WI38 (cell line): ENCODE results near the gene ATP6V1A.
A peak's percentile ranks its signal among the peaks of the same experiment; 100 is the strongest.
"Not testable (repeated sequence)": the region's sequence is repeated elsewhere in the genome, so short reads cannot be mapped to it uniquely, and the experiment has no call there.

ENCODE experiments used
- H3K4me3 ChIP-seq: 2 replicates; pipeline ENCODE4 v1.5.1; 2011; ENCODE audit warnings: low read depth, mild to moderate bottlenecking, control low read depth, low read length
- TF ChIP-seq, protein P1 (sequence below): IDR thresholded peaks from 2 replicates; pipeline ENCODE4 v1.5.1; 2012; ENCODE audit warnings: low read depth, mild to moderate bottlenecking, control low read depth, low read length

Gene ATP6V1A

DNA sequence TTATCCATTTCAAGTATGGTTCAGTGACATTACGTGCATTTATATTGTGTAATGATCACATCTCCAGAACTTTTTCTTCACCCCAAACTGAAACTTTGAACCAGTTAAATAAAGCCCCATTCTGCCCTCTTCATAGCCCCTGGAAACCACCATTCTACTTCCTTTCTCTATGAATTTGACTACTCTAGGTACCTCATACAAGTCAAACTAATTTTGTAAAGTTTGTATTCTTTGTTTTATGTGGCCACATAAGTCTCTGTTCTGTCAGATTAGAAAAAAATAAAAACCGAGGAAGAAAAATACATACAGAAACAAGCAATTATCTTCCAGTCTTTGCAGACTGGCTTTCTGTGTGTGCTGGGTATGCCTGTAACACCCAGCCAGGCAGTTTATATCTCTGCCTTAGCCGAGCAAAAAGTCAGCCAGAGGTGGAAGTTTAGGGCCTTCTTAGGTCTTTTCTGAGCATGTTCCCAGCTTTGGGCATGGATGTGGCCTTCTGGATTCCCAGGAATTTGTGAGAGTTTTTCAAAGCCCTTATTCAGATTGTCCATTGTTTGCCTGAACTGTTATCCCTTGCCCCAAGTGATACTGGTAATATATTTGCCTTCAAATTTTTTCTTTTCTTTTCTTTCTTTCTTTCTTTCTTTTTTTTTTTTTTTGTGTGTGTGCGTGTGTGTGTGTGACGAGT lies 85.8 kb downstream of the ATP6V1A start:
- TF ChIP-seq, protein P1, sequence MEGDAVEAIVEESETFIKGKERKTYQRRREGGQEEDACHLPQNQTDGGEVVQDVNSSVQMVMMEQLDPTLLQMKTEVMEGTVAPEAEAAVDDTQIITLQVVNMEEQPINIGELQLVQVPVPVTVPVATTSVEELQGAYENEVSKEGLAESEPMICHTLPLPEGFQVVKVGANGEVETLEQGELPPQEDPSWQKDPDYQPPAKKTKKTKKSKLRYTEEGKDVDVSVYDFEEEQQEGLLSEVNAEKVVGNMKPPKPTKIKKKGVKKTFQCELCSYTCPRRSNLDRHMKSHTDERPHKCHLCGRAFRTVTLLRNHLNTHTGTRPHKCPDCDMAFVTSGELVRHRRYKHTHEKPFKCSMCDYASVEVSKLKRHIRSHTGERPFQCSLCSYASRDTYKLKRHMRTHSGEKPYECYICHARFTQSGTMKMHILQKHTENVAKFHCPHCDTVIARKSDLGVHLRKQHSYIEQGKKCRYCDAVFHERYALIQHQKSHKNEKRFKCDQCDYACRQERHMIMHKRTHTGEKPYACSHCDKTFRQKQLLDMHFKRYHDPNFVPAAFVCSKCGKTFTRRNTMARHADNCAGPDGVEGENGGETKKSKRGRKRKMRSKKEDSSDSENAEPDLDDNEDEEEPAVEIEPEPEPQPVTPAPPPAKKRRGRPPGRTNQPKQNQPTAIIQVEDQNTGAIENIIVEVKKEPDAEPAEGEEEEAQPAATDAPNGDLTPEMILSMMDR: no peak
- H3K4me3 ChIP-seq: no peak overlapping the region

DNA sequence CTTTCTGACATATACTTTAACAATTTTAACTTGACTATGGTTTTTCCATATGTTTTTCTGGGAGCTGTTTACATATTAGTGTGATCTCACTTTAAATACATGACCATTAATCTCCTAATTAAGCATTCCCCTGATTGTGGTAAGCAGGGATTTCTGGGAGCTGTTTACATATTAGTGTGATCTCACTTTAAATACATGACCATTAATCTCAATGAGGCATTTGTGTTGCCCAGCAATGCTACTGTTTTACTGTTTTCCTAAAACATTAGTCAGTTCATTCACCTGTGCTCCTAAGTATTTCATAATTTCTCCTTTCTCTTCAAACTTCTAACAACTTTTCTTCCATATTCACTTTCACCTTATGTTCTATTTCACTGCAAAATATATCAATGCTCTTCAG lies 88.1 kb downstream of the ATP6V1A start:
- TF ChIP-seq, protein P1: no peak
- no peak overlapping the region for H3K4me3 ChIP-seq

DNA sequence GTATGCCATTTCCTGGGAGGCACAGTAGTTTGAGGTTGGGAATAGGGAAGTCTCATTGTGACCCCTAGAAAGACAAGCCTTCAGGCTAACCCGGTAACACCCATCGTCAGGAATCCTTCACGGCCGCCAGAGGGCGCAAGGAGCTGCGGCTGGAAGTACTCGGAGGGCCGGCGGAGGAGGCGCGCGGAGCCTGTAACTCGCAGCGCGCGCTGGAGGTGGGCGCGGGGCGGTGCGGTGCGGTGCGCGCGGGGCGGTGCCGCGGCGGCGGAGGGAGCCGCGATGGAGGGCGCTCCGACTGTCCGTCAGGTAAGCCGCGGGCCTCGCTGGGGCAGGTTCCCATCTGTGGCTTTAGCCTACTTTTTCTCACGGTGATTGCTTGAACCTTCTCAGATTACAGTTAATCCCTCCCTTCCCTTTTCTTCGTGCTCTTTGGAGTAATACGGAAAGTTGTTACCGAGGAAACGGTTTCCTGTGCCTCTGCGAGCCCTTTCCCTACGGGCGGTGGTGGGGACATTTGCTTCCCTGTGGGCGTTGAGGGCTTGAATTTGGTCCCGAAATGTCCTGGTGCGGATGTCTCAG lies 91.9 kb downstream of the ATP6V1A start, which contains the start of gene GRAMD1C:
Gene GRAMD1C, plus strand, starts transcription at position 158 of the 579 bp plus-strand sequence. Its CDS starts 122 bp downstream, at position 280.
- TF ChIP-seq, protein P1: peak; percentile 68
- peak within 1 kb of the TSS; percentile 81 for H3K4me3 ChIP-seq

DNA sequence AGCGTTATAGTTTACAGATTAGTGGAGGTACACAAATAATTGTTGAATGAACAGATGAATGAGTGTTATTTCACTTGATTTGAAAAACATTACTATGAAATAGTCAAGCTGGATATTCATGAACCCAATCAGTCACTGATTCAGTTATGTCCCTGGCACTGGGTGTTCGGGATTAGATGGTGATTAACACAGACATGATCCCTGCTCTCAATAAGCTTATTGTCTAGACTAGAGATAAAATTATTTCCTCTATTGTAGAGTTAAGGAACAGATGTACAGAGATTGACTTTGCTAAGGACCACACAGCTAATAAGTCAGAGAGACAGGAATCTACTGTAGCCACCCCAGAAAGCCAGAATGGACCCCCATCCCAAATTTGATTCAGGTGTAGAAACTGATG lies 92.7 kb downstream of the ATP6V1A start:
- peak overlapping the region; percentile 81 for H3K4me3 ChIP-seq
- TF ChIP-seq, protein P1: no peak

DNA sequence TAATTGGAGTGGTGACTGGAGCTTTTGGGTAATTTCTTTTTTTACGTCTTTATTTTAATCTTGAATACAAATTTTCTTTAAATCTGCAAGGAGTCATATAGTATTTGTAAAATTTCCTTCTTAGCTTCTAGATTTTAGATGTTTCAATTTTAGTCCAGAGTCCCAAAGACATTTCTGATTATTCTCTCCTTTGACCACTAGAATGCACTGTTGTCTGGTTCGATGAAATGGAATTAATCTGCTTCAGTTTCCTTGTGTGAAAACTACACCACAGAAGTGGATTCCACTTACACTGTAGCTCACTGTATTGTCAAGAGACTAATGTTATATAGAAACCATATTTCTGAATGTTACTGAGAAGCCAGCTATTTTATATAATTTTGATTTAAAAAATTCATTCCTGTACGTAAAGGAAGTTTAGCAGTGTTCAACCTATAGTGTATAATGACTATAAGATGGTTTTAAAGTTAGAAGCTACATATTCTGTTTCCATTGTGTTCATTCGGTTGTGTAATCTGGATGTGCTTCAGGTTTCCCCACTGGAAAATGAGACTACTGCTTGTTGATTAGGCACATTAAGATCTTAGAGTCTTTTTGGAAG lies 97.9 kb downstream of the ATP6V1A start:
- TF ChIP-seq, protein P1: peak; percentile 38; the same call in 1 of the 2 replicates
- no peak overlapping the region for H3K4me3 ChIP-seq

DNA sequence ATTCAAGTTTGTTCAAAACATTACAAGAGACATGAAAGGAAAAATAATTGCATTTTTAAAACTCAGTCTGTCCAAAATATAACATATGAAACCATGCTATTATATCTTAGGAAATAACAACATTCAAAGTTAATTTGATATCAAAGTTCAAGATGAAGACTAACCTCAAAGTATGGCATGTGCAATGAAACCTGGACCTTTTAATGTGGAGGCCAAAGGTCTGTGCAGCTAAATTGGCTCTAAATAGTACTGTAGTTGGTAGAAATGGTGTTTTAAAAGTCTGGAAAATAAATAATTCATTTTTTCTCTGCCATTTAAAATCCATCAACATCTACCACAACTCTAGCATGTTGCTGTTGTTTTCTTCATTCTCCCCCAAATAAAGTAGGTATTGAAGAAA lies 100.4 kb downstream of the ATP6V1A start:
- no peak overlapping the region for H3K4me3 ChIP-seq
- TF ChIP-seq, protein P1: no peak

DNA sequence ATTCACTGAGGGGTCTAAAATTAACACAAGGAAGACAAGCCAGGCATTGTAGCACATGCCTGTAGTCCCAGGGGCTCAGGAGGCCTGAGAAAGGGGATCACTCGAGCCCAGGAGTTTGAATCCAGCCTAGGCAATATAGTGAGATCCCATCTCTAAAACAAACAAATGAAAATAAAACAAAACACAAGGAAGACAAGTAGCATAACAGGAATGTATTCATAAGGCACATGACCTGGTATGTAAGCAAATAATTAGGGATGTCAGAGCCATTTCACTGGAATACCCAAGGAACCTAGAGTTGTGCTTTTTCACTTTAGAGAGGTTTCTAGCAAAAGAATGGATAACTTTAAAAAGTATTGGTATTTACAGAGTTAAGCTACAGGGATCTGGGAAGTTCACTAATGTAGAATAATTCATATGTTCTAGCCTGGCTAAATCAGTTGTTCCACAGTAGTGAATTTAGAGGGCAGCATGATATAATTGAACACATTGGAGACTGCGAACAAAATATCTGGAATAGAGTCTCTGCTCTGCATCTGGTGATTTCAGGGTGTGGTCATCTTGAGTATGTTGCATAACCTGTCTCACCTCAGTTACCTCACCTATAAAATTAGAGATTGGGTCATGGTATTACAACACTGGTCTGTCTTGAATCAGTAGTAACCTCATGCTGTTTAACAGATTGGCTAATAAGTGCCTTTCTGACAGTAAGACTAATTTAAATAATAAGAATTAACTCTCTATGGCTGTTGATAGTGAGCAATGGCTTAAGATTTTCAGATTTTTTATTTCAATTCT lies 101.0 kb downstream of the ATP6V1A start:
- H3K4me3 ChIP-seq: no peak overlapping the region
- TF ChIP-seq, protein P1: no peak

DNA sequence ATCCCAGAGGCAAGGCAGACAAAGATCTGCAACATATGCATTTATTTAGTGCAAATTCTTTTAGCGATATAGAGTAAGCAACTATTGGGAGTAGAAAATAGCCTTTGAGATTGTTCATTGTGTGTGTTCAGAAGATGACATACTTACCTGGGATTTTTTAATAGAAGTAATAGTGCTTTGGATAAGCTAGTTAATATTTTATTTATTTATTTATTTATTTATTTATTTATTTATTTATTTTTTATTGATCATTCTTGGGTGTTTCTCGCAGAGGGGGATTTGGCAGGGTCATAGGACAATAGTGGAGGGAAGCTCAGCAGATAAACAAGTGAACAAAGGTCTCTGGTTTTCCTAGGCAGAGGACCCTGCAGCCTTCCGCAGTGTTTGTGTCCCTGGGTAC lies 102.2 kb downstream of the ATP6V1A start:
- H3K4me3 ChIP-seq: not testable (repeated sequence)

DNA sequence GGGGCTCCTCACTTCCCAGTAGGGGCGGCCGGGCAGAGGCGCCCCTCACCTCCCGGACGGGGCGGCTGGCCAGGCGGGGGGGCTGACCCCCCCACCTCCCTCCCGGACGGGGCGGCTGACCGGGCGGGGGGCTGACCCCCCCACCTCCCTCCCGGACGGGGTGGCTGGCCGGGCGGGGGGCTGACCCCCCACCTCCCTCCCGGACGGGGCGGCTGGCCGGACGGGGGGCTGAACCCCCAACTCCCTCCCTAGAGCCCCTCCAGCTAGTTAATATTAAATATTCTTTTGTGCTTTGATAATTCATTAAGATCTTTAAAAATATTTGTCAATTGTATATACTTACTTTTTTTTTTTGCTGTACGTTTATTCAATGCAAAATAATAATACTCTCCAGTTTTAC lies 103.0 kb downstream of the ATP6V1A start:
- H3K4me3 ChIP-seq: not testable (repeated sequence)

DNA sequence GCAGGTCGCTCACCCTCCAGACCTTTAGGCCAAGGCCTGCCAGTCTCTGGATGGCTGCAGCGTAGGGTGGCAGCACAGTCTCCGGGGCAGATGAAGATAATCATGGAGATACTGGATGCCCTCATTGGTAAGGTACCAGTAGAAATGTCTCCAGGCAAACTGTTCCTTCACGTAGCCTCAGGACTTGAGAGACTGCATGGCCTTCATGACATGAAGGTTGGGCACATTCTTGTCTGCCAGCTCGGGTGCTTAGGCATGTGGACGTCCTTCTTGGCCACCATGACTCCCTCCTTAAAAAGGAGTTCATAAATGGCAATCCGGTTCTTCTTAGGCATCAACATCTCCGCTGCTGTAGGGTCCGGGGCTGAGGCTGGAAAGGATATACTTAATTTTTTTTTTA lies 103.6 kb downstream of the ATP6V1A start:
- H3K4me3 ChIP-seq: not testable (repeated sequence)
